ENCODE data around the gene PRPS1L1. TPM values are rescaled to one million over a fixed set of nuclear protein-coding genes. Genes with fewer than 3 reads are reported as not detected.
A peak's percentile ranks its signal among the peaks of the same experiment; 100 is the strongest.

PRPS1L1 gene
- total and polyA plus RNA-seq, 2 donors from 2014 or later, result not detected

GRCh38 chr7:17984288-17984687, 43.4 kb downstream of the PRPS1L1 start:
- no peak overlapping the region for H3K9ac ChIP-seq (ENCODE audit: low read length in 3 of 3)
- intact Hi-C loops (cut with DNase I), result no loop called here
- TF ChIP-seq CTCF (IDR thresholded peaks at IDR 0.05; ENCODE audit: borderline replicate concordance, extremely low read depth, insufficient read depth), result no peak
- H3K27ac ChIP-seq (ENCODE audit: low read depth in 2 of 2, low read length in 2 of 2), result no peak overlapping the region
- FAIRE-seq (no peak), DNase-seq (no peak)
- H3K27me3 ChIP-seq (ENCODE audit: control insufficient read depth, insufficient read depth, low read length), result no peaks in the 10 kb centered on the region
- H3K4me1 ChIP-seq (ENCODE audit: control insufficient read depth in 2 of 3, insufficient read depth in 2 of 3, low read depth in 1 of 3, low read length in 3 of 3), result no peaks in the 10 kb centered on the region
- H3K4me3 ChIP-seq (ENCODE audit: low read length in 3 of 3), result no peak overlapping the region
- no peaks in the 10 kb centered on the region for H3K36me3 ChIP-seq (ENCODE audit: control insufficient read depth in 2 of 3, insufficient read depth in 3 of 3, low read length in 3 of 3)
- peaks cover 0 to 4% (median 0%) of the 10 kb centered on the region in 3 donors for H3K9me3 ChIP-seq (ENCODE audit: control insufficient read depth in 2 of 3, insufficient read depth in 1 of 3, low read length in 3 of 3)

- DNase-seq (peak in 1 of 5 donors; percentile 30), FAIRE-seq (no peak)
- intact Hi-C loops (cut with DNase I), result no loop called here
- Histone ChIP-seq H3K27me3 (ENCODE audit: control insufficient read depth, insufficient read depth, low read length) (no peaks in the 10 kb centered on the region), H3K9me3 (ENCODE audit: control insufficient read depth in 2 of 3, insufficient read depth in 1 of 3, low read length in 3 of 3) (peaks cover 0 to 4% (median 0%) of the 10 kb centered on the region in 3 donors), H3K36me3 (ENCODE audit: control insufficient read depth in 2 of 3, insufficient read depth in 3 of 3, low read length in 3 of 3) (no peaks in the 10 kb centered on the region), H3K9ac (ENCODE audit: low read length in 3 of 3) (no peak overlapping the region), H3K4me1 (ENCODE audit: control insufficient read depth in 2 of 3, insufficient read depth in 2 of 3, low read depth in 1 of 3, low read length in 3 of 3) (no peaks in the 10 kb centered on the region), H3K4me3 (ENCODE audit: low read length in 3 of 3) (no peak overlapping the region), H3K27ac (ENCODE audit: low read depth in 2 of 2, low read length in 2 of 2) (no peak overlapping the region)
- no peak for TF ChIP-seq CTCF (IDR thresholded peaks at IDR 0.05; ENCODE audit: borderline replicate concordance, extremely low read depth, insufficient read depth)
These were observed 44.2 kb downstream of the PRPS1L1 start for GRCh38 chr7:17983221-17984062.

GRCh38 chr7:17976952-17977351, 50.7 kb downstream of the PRPS1L1 start:
- H3K9me3 ChIP-seq (ENCODE audit: control insufficient read depth in 2 of 3, insufficient read depth in 1 of 3, low read length in 3 of 3), result peaks cover 0 to 4% (median 0%) of the 10 kb centered on the region in 3 donors
- H3K27ac ChIP-seq (ENCODE audit: low read depth in 2 of 2, low read length in 2 of 2), result no peak overlapping the region
- FAIRE-seq (no peak), DNase-seq (no peak)
- no peak overlapping the region for H3K4me3 ChIP-seq (ENCODE audit: low read length in 3 of 3)
- intact Hi-C loops (cut with DNase I), result no loop called here
- H3K27me3 ChIP-seq (ENCODE audit: control insufficient read depth, insufficient read depth, low read length), result no peaks in the 10 kb centered on the region
- no peak for TF ChIP-seq CTCF (IDR thresholded peaks at IDR 0.05; ENCODE audit: borderline replicate concordance, extremely low read depth, insufficient read depth)
- no peak overlapping the region for H3K9ac ChIP-seq (ENCODE audit: low read length in 3 of 3)
- H3K4me1 ChIP-seq (ENCODE audit: control insufficient read depth in 2 of 3, insufficient read depth in 2 of 3, low read depth in 1 of 3, low read length in 3 of 3), result no peaks in the 10 kb centered on the region
- no peaks in the 10 kb centered on the region for H3K36me3 ChIP-seq (ENCODE audit: control insufficient read depth in 2 of 3, insufficient read depth in 3 of 3, low read length in 3 of 3)

Other genes with a start within 250 kb of the PRPS1L1 start
- gene SNX13, start 87.4 kb downstream of the PRPS1L1 start, total RNA-seq, result 57.0 TPM
- 9.9 TPM for gene SNX13, start 87.4 kb downstream of the PRPS1L1 start, polyA plus RNA-seq (ENCODE audit: insufficient read depth, low read depth, low replicate concordance)

Data from kidney (tissue), 14 donors.